ENCODE results near the gene TMEM131. TPM values are rescaled to one million over a fixed set of nuclear protein-coding genes. Genes with fewer than 3 reads are reported as not detected.

The TMEM131 gene
- total and polyA plus RNA-seq, 2 of the 8 experiments (the other 6 are each of a cell fraction or from before 2014, with no cell fraction given), result 9.7 to 22.9 TPM

DNA sequence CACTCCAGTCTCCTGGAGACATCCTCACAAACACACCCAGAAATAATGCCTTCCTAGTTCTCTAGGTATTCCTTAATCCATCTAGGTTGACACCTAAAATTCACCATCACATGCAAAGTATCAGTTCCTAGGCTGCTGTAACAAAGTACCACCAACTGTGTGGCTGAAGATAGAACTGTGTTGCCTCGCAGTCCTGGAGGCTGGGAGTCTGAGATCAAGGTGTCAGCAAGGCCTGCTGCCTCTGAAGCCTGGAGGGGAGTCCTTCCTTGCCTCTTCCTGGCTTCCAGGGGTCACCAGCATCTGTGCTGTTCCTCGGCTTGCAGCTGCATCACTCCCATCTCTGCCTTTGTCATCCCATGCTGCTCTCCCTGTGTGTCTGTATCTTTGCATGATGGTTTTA is 36.3 kb upstream of the TMEM131 start:
- H3K27ac ChIP-seq (ENCODE audit: low read depth, low read length), result no peak overlapping the region
- no peak overlapping the region for H4K5ac ChIP-seq (ENCODE audit: insufficient read length, low read depth, low read length)
- DNase-seq (ENCODE audit: low read depth in 1 of 2, low spot score in 2 of 2), result no peak
- peaks cover 0 to 3% (median under 1%) of the 10 kb centered on the region in 4 experiments; a peak in 2 of 7 replicates for H3K4me1 ChIP-seq (replicated peaks in 1 of 4; ENCODE audit: control insufficient read depth in 3 of 4, insufficient read depth in 4 of 4, low read length in 3 of 4)
- H2AFZ ChIP-seq (ENCODE audit: low read length), result no peak overlapping the region
- H3K9ac ChIP-seq (replicated peaks in 1 of 4; ENCODE audit: extremely low read depth in 1 of 4, low read depth in 3 of 4, low read length in 3 of 4), result no peak overlapping the region
- H3K4me2 ChIP-seq (ENCODE audit: insufficient read depth in 1 of 2, low read depth in 2 of 2, low read length in 2 of 2), result no peak overlapping the region
- no peaks in the 10 kb centered on the region for H4K20me1 ChIP-seq (replicated peaks in 1 of 2; ENCODE audit: control insufficient read depth in 1 of 2, insufficient read depth in 2 of 2, low read length in 2 of 2)
- H2BK120ac ChIP-seq (replicated peaks; ENCODE audit: low read depth, low read length), result no peak overlapping the region
- H2AK5ac ChIP-seq (ENCODE audit: low read depth, low read length), result no peak overlapping the region
- no peaks in the 10 kb centered on the region for H3K23me2 ChIP-seq (ENCODE audit: low read depth, low read length)
- no peak overlapping the region for H2BK12ac ChIP-seq (ENCODE audit: low read depth, low read length)
- H3K36me3 ChIP-seq (ENCODE audit: control insufficient read depth in 2 of 4, insufficient read depth in 4 of 4, low read length in 3 of 4), result no peaks in the 10 kb centered on the region
- no peak overlapping the region for H2BK15ac ChIP-seq (ENCODE audit: low read length)
- no peaks in the 10 kb centered on the region for H3K79me1 ChIP-seq (ENCODE audit: low read depth, low read length)
- H3K56ac ChIP-seq (replicated peaks; ENCODE audit: insufficient read length, low read depth, low read length), result no peak overlapping the region
- WGBS, 2 experiments (ENCODE audit: extremely low coverage in 1 of 2, insufficient coverage in 1 of 2, insufficient read length in 1 of 2, insufficient replicate concordance in 2 of 2, low coverage in 1 of 2, low lambda C conversion rate in 2 of 2, missing lambda C conversion rate in 1 of 2), result 75% methylated on average over 2 of the region's 2 CpGs; no CpG with 5 or more reads in 1 of the 2 experiments
- CTCF ChIA-PET (ENCODE audit: partially characterized antibody), result no interaction called here
- POLR2A ChIA-PET (ENCODE audit: partially characterized antibody), result no interaction called here
- no peaks in the 10 kb centered on the region for H3K79me2 ChIP-seq (ENCODE audit: control insufficient read depth in 1 of 2, insufficient read depth in 2 of 2, low read length in 2 of 2)
- no peak overlapping the region for H3K18ac ChIP-seq (ENCODE audit: extremely low read depth, low read length)
- no peak overlapping the region for H3K14ac ChIP-seq (ENCODE audit: insufficient read length)
- H2BK5ac ChIP-seq (ENCODE audit: low read depth, low read length), result no peak overlapping the region
- H3K23ac ChIP-seq (ENCODE audit: insufficient read length), result no peak overlapping the region
- H3K9me3 ChIP-seq (ENCODE audit: insufficient read depth in 2 of 2, low read depth in 1 of 2, low read length in 1 of 2), result no peaks in the 10 kb centered on the region
- H4K91ac ChIP-seq (replicated peaks; ENCODE audit: insufficient read length, low read length), result no peak overlapping the region
- H3K27me3 ChIP-seq (replicated peaks in 1 of 4; ENCODE audit: control insufficient read depth in 3 of 4, extremely low read depth in 1 of 4, insufficient read depth in 3 of 4, low read length in 3 of 4), result no peaks in the 10 kb centered on the region
- no peak overlapping the region for H3K4ac ChIP-seq (replicated peaks; ENCODE audit: insufficient read length, low read depth, low read length)
- no peak overlapping the region for H4K8ac ChIP-seq (ENCODE audit: extremely low read depth, insufficient read depth, low read length)
- H3K4me3 ChIP-seq (ENCODE audit: extremely low read depth in 1 of 4, insufficient read depth in 2 of 4, low read depth in 3 of 4, low read length in 4 of 4), result no peak overlapping the region
- TF ChIP-seq RXRA (IDR thresholded peaks at IDR 0.05; ENCODE audit: insufficient read depth, low read depth, low read length) (no peak), TEAD4 (IDR thresholded peaks at IDR 0.05; ENCODE audit: low read depth, low read length) (no peak), BRCA1 (IDR thresholded peaks at IDR 0.05; ENCODE audit: low read depth, low read length) (no peak), FOSL1 (IDR thresholded peaks at IDR 0.05; ENCODE audit: insufficient read depth, low read depth, low read length) (no peak)
- no peak for FAIRE-seq
- H2BK20ac ChIP-seq (ENCODE audit: low read length), result no peak overlapping the region

All from H1 (cell line).